HG03139 (cell line): ENCODE measurements around the gene GP9.

Experiments used
- ATAC-seq: cut with Tn5 transposase; IDR thresholded peaks from one replicate; pipeline ENCODE4 v1.9.1; 2021; ENCODE audit not compliant: unreplicated experiment

The GP9 gene

GRCh38 chr3:129060276-129061022, at the start of gene GP9:
Gene GP9, plus strand, starts transcription at chr3:129060779. Its CDS starts 961 bp downstream, at chr3:129061740.
- ATAC-seq: no peak

DNA sequence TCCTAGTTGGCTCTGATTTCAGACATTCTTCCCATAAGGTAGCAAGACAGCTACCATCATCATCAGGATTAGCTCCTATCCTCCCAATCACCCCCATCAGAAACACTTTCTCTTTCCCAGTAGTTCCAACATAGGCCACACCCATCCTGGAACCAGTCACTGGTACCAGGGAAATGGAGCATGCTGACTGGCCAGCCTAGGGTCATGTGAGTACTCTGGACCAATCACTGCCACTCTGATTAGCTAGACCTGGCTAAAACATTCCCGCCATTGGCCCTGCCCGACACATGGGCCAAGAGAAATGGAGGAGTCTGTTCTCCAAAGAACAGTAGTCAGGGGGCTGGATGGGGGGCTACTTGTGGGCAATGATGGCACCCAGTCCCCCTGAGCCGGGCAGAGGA, 47.1 kb upstream of the GP9 start:
- no peak for ATAC-seq

DNA sequence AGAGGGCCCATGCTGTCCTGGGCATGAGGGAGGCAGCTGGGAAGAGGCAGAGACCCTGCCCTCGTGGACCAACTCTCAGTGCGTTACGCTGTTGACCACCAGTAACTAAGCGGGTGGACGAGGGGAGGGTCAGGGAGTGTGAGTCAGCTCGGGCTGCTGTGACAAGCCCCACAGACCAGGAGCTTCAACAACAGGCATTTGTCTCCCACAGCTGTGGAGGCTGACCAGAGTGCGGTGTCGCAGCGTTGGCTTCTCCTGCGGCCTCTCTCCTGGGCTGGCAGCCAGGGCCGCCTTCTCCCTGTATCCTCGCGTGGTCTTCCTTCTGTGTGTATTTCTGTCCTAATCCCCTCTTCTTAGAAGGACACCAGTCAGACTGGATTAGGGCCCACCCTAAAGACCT, 46.4 kb upstream of the GP9 start:
- ATAC-seq: no peak

DNA sequence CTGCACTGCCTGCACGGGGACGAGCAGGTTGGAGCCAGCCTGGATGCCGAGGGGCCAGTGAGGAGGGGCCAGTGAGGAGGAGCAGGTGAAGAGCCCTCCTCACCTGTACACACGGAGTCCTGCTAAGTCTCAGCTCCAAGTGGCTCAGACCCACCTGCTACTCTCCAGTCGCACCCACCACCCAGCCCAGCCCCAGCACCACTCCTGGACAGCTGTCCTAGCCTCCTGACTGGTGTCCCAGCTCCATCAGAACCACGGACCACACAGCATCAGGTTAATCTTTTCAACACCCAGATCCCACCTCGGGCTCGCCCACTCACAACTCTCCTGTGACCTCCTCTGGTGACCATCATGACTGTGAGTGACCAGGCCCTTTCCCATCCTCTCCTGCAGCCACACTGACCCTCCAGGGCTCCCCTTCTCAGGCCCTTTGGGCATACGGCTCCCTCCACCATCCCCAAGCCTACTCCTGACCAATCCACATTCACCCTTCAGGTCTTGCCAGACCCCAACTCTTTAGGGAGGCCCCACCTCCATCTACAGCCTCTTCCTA, 45.7 kb upstream of the GP9 start:
- no peak for ATAC-seq

DNA sequence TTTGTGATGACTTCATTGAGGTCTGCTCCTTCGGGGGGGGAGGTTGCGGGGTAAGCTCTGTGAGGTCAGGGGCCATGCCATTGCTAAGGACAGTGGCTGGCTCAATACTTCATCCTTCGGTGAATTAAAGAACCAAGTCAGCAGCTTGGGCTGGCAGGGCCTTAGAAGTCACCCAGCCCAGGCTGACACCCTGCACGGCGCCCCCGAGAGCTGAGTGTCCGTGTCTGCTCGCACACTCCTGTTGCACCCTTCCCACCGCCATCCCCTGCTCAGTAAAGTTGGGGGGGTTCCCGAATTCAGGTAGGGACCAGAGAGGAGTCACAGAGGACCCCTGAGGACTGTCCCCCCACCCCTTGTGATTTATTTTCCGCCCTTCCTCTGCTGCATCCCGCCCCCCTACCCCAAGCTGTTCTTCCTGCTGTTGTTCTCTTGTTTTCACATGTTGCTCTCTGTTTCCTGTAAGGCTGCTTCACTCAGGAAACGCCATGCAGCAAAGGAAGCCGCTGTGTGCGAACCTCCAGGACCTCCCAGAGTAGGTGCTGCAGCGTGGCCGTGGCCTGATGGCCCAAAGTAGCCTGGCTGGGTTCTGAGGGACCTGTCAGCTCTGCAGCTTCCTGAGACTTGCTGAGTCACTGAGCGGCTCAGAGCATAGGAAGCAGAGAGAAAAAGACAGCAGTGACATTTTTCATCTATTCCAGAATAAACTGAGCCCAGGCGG, 45.0 kb upstream of the GP9 start:
- ATAC-seq: no peak

DNA sequence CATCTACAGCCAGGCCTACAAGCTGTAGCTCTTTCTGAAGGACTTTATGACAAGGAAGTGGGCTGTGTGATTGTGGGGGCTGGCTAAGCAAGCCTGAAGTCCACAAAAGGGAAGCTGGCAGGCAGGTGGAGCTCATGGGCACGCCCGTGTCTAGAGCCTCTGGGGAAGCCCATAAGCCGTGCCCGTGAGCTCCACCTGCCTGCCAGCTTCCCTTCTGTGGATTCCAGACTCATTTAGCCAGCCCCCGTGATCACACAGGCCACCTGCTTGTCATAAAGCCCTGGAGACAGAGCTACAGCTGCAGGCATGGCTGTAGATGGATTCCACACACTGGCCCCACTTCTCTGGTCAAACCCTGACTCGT, 44.2 kb upstream of the GP9 start:
- no peak for ATAC-seq

DNA sequence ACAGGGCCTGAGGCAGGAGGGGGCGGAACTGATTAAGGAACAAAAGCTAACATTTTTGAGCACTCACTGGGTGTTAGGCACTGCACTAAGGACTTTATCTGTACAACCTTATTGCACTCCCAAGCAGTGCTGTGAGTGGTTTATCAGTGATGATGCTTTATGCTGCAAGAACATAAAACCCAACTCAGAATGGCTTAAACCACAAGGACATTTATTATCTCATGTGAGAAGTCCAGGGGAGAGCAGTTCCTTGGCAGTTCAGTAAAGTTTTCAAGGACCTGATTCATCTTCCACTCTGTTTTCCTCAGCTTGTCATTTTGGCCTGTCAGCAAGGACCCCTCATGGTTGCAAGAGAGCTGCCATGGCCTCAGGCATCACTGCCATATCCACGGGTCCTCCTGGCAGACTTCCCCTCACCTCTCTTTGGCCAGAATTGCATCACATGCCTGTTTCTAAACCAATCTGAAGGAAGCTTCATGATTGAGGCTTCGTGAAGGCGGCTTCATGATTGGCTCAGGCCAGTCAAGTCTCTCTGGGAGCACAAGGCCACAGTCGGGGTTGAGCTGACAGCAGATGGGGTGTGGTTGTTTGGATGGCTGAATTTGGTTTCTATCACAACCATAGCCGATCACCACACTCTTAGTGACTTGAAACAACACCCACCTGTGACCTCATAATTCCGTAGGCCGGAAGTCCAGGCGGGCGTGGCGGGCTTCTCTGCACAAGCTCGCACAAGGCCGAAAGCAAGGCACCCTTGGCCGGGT, 43.7 kb upstream of the GP9 start:
- no peak for ATAC-seq

DNA sequence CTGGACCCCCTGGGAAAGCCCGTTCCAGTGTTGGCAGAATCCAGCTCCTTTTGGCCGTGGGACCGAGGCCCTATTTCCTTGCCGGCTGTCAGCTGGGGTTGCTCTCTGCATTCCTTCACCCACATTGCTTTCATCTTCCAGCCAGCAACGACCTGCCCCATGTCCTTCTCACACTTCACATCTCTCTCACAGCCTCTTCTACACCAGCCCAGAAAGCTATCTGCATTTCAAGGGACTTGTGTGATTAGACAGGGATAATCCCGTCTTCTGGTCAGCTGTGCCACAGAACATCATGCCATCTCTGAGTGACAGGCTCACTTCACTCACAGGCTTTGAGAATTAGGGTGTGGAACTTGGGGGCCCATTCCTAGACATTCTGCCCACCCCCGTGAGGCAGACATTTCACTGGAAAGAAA, 43.1 kb upstream of the GP9 start:
- ATAC-seq: no peak

- no peak for ATAC-seq
These were observed 42.3 kb upstream of the GP9 start for GRCh38 chr3:129018271-129018670.

DNA sequence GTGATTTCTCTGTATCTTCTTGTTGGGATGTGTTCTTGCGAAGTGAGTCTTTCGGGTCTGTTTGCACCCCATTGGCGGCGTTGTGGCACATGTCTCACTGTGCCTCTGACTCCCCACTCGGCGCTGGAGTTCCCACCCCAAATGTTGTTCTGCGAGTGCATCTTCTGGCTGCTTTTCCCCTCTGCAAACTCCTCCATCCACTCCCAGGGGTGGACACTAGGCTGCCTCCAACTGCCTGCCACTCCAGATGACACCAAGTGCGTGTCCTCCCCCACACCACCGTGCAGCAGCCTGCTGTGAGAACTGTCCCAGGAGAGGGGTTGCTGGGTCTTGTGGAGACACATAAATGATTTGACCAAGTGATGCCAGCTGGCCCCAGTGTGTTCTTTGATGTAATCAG, 41.8 kb upstream of the GP9 start:
- ATAC-seq: no peak

- no peak for ATAC-seq
These were observed 41.3 kb upstream of the GP9 start for GRCh38 chr3:129019266-129019665.

DNA sequence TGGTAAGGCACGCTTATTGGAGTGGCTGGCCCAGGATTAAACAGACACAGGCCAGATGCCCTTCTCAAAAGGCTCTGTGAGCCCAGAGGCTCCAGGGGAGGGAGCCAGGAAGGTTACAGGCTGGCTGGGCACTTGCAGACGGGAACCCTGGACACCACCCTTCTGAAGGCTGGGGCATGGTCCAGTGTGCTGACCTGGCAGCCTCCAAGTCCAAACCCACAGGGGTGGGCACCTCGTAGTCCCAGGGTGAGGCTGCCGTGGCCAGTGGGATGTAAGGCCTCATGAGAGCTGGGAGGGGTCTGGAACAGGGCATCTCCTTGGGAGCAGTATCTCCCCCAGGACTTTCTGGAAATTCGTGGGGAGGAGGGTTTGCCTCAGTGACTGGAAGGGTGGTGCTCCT, 39.9 kb upstream of the GP9 start:
- no peak for ATAC-seq

- ATAC-seq: no peak
These were observed 39.4 kb upstream of the GP9 start for GRCh38 chr3:129021140-129021551.

- no peak for ATAC-seq
These were observed 38.2 kb upstream of the GP9 start for GRCh38 chr3:129022114-129023007.

GRCh38 chr3:129023008-129023358, 37.6 kb upstream of the GP9 start:
- no peak for ATAC-seq

- ATAC-seq: no peak
These were observed 36.7 kb upstream of the GP9 start for GRCh38 chr3:129023909-129024308.

- no peak for ATAC-seq
These were observed 35.5 kb upstream of the GP9 start for GRCh38 chr3:129025108-129025507.

DNA sequence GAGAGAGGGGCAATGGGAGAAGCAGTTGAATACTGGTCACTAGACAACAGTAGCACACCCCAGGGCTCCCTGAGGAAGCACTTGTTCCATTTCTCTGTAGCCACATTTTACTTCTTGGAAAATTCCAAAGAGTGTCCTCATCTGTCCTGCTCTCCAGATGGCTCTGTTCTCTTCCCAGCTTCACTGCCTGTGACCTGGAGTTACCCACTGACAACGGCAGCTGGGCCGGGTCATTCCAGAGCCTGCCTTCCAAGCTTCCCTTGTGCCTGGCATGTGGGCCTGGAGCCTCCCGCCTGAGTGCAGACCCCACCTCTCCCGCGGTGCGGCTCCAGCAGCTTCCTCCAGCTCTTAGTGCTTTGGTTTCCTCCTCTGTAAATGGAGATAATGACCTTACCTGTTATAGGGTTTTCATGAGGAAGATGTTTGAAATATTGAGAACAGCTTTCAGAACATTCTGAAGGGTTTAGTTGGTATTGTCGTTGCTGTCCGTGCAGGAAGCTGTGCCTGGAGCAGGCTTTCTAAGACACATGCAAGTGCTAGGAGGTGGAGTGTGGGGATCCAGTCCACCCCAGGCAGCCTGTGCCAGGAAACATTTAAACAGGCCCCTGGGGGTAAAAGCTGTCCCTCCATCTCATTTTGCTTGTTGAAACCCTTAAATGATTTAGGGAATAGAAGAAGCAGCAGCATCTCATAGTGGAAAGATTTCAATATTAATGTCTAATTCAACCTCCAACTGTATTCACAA, 34.7 kb upstream of the GP9 start:
- ATAC-seq: no peak

- ATAC-seq: peak; percentile 97
These were observed 33.6 kb upstream of the GP9 start for GRCh38 chr3:129026728-129027543.
